Measurements from ENCODE around the gene DRP2.

- TF ChIP-seq POLR2A (IDR thresholded peaks at IDR 0.05; ENCODE audit: low read length) (no peak), GATA1 (IDR thresholded peaks at IDR 0.05; ENCODE audit: low read depth, low read length) (no peak)
These were observed 9.6 kb downstream of the DRP2 start for GRCh38 chrX:101229170-101229569.
